A549 (cell line): Measurements from ENCODE around the gene CEBPE. TPM values are rescaled to one million over a fixed set of nuclear protein-coding genes. Genes with fewer than 3 reads are reported as not detected.
A peak's percentile ranks its signal among the peaks of the same experiment; 100 is the strongest.

Experiments used
- ATAC-seq, 2 experiments: fragments of 200-7000 bp in 1 of 2; fragments of >200 bp in 1 of 2; cut with Nextera tagmentation in 1 of 2; cut with Tn5 transposase in 1 of 2; 3 replicates each; pipeline versions ENCODE4 v1.8.0 to v1.9.1; 2018 to 2020; ENCODE audit warnings: mild to moderate bottlenecking in 1 of 2, moderate library complexity in 1 of 2
- CTCF ChIA-PET: fragments of 300-600 bp; sonication (Branson Sonifier 250); formaldehyde crosslinking; extraction: SDS; loops from one replicate; lab custom pipeline; 2021; ENCODE audit warnings: antibody characterized with exemption, inconsistent platforms; lab: Yijun Ruan, JAX
- POLR2A ChIA-PET: fragments of 350-600 bp; formaldehyde crosslinking; extraction: SDS; loops from one replicate; lab custom pipeline; 2021; ENCODE audit warnings: antibody characterized with exemption, inconsistent platforms; lab: Yijun Ruan, JAX
- DNase-seq, 2 experiments: peaks; one replicate each; pipeline versions ENCODE4 v3.0.0 to v3.0.0-alpha.2; 2011 to 2016; ENCODE audit warnings: low read depth in 1 of 2, low spot score in 1 of 2
- FAIRE-seq: peaks from 2 replicates; lab custom pipeline; 2011; peaks lifted over from hg19 to GRCh38; lab: Jason Lieb, UNC
- H3K27ac ChIP-seq, 2 experiments: fragments of >200 bp; sonication (Bioruptor Twin); formaldehyde crosslinking; 3 replicates each; pipeline ENCODE4 v1.5.1; 2016 to 2017
- H3K4me1 ChIP-seq: fragments of >200 bp; sonication (Bioruptor Twin); formaldehyde crosslinking; 3 replicates; pipeline ENCODE4 v1.6.1; 2016
- H3K4me2 ChIP-seq: fragments of >200 bp; sonication (Bioruptor Twin); formaldehyde crosslinking; 3 replicates; pipeline ENCODE4 v1.6.1; 2016
- H3K4me3 ChIP-seq: fragments of >200 bp; sonication (Bioruptor Twin); formaldehyde crosslinking; 3 replicates; pipeline ENCODE4 v1.5.1; 2016
- H3K9me3 ChIP-seq: fragments of >200 bp; sonication (Bioruptor Twin); formaldehyde crosslinking; 3 replicates; pipeline ENCODE4 v1.6.1; 2016
- BHLHE40 ChIP-seq: IDR thresholded peaks from 2 replicates; pipeline ENCODE4 v1.6.1; 2012; ENCODE audit warnings: low read depth, low read length, inconsistent platforms
- CHD4 ChIP-seq: fragments of 200-600 bp; sonication (generic); IDR thresholded peaks from 2 replicates; pipeline ENCODE4 v1.6.1; 2016; ENCODE audit warnings: antibody characterized with exemption, mild to moderate bottlenecking, borderline replicate concordance
- FOSL2 ChIP-seq, 2 experiments: fragments of 450-650 bp in 1 of 2; fragments of >200 bp in 1 of 2; sonication (Bioruptor Twin) in 1 of 2; formaldehyde crosslinking; IDR thresholded peaks; 2 replicates each; pipeline versions ENCODE4 v1.5.0 to v1.6.1; 2016 to 2020; ENCODE audit warnings: mild to moderate bottlenecking in 1 of 2, moderate library complexity in 1 of 2
- HEYL ChIP-seq: fragments of 250-450 bp; sonication (Bioruptor Pico); IDR thresholded peaks from 2 replicates; pipeline ENCODE4 v1.8.0; 2021; ENCODE audit warnings: mild to moderate bottlenecking, moderate library complexity
- KDM5A ChIP-seq: fragments of 200-600 bp; sonication (generic); IDR thresholded peaks from 2 replicates; pipeline ENCODE4 v1.6.1; 2016; ENCODE audit warnings: antibody characterized with exemption, mild to moderate bottlenecking
- MAFK ChIP-seq: fragments of 450-650 bp; IDR thresholded peaks from 2 replicates; pipeline ENCODE4 v1.6.1; 2014; ENCODE audit not compliant: partially characterized antibody
- NFE2L2 ChIP-seq: fragments of 150-350 bp; conservative IDR thresholded peaks from 2 replicates; pipeline ENCODE4 v1.6.1; 2014; ENCODE audit warnings: low read length
- NR3C1 ChIP-seq: fragments of >200 bp; sonication (Bioruptor Twin); formaldehyde crosslinking; IDR thresholded peaks from 3 replicates; pipeline ENCODE4 v1.6.1; 2017
- POLR2A ChIP-seq: IDR thresholded peaks from 2 replicates; pipeline ENCODE4 v1.6.1; 2012; ENCODE audit warnings: mild to moderate bottlenecking, low read length
- RAD21 ChIP-seq, 2 experiments: fragments of >200 bp in 1 of 2; sonication (Bioruptor Twin) in 1 of 2; formaldehyde crosslinking in 1 of 2; IDR thresholded peaks in 1 of 2; conservative IDR thresholded peaks in 1 of 2; 2 replicates in 1 of 2; 3 replicates in 1 of 2; pipeline ENCODE4 v1.6.1; 2012 to 2018; ENCODE audit warnings: inconsistent platforms in 1 of 2
- RCOR1 ChIP-seq: fragments of 150-350 bp; IDR thresholded peaks from 2 replicates; pipeline ENCODE4 v1.6.1; 2014; ENCODE audit warnings: antibody characterized with exemption, low read length, low read depth
- RFX5 ChIP-seq: fragments of 450-650 bp; IDR thresholded peaks from 2 replicates; pipeline ENCODE4 v1.7.1; 2014; ENCODE audit warnings: antibody characterized with exemption, mild to moderate bottlenecking, moderate library complexity
- SREBF2 ChIP-seq: fragments of 450-650 bp; IDR thresholded peaks from 2 replicates; pipeline ENCODE4 v1.6.1; 2014; ENCODE audit warnings: mild to moderate bottlenecking, moderate library complexity
- ZC3H11A ChIP-seq: fragments of 450-650 bp; IDR thresholded peaks from 2 replicates; pipeline ENCODE4 v1.6.1; 2014; ENCODE audit warnings: antibody characterized with exemption, mild to moderate bottlenecking
- ZFP36 ChIP-seq: fragments of 450-650 bp; IDR thresholded peaks from 2 replicates; pipeline ENCODE4 v1.6.1; 2014; ENCODE audit warnings: borderline replicate concordance; ENCODE audit not compliant: partially characterized antibody
- WGBS: methylation state at CpG from one replicate; pipeline ENCODE4 v1.1.6; 2017; ENCODE audit errors: missing lambda C conversion rate; 5-methylcytosine and 5-hydroxymethylcytosine counted together
- polyA plus RNA-seq, 4 experiments: library from polyadenylated mRNA; depleted of rRNA in 3 of 4; stranded (reverse); fragments of >200 nt; fragmentation: RNase III in 1 of 4; extraction: RNeasy Plus Mini Kit Qiagen cat#74134 plus additional on column Dnase treatment in 1 of 4; gene quantifications; 2 replicates in 3 of 4; 3 replicates in 1 of 4; pipeline ENCODE4 v1.2.3, GENCODE V29; 2011 to 2017
- TF ChIP-seq, protein P1 (sequence below): fragments of >200 bp; sonication (Bioruptor Twin); formaldehyde crosslinking; IDR thresholded peaks from 3 replicates; pipeline ENCODE4 v1.5.1; 2016
- TF ChIP-seq, protein P2 (sequence below): IDR thresholded peaks from 2 replicates; pipeline ENCODE4 v1.6.1; 2012
- TF ChIP-seq, protein P3 (sequence below): fragments of 250-450 bp; sonication (Bioruptor Pico); IDR thresholded peaks from 2 replicates; pipeline ENCODE4 v1.5.0; 2020; ENCODE audit warnings: low read depth, mild to moderate bottlenecking, moderate library complexity

The CEBPE gene
- polyA plus RNA-seq, 2 of the 4 experiments (the other 2 are of a cell fraction), result 0.05 TPM; not detected in 1

DNA sequence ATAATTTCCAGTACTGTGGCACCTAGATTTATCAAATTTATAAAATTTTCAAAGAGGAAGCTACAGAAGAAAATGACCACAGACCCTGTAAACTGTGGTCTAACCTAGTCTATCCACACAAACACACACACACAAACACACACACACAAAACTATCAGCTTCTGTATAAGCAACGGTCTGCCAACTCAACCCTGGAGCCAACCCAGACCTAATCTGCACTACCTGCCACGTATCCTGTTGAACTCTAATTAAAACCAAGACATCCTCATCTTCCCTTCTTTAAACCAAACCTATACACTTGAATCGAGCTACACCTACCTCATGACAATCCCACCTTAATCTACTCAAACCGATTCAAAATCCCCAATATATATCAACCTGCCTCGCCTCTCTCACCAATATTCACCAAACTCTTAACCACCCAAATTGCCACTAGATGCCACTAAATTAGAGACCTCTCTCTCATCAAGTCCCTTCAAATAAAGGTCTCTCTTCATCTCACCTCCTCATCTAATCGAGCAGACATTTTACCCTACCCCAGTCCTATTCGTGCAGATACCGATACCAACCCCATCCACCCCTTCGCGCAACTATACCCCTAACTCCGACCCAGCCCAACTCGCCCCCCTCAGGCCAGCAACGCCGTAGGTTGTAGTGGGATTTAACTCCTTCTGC, 24.9 kb downstream of the CEBPE start (continued):
- TF ChIP-seq, protein P1, sequence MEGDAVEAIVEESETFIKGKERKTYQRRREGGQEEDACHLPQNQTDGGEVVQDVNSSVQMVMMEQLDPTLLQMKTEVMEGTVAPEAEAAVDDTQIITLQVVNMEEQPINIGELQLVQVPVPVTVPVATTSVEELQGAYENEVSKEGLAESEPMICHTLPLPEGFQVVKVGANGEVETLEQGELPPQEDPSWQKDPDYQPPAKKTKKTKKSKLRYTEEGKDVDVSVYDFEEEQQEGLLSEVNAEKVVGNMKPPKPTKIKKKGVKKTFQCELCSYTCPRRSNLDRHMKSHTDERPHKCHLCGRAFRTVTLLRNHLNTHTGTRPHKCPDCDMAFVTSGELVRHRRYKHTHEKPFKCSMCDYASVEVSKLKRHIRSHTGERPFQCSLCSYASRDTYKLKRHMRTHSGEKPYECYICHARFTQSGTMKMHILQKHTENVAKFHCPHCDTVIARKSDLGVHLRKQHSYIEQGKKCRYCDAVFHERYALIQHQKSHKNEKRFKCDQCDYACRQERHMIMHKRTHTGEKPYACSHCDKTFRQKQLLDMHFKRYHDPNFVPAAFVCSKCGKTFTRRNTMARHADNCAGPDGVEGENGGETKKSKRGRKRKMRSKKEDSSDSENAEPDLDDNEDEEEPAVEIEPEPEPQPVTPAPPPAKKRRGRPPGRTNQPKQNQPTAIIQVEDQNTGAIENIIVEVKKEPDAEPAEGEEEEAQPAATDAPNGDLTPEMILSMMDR, result peak; percentile 14; the same call in 1 of the 3 replicates
- TF ChIP-seq RFX5, result no peak

DNA sequence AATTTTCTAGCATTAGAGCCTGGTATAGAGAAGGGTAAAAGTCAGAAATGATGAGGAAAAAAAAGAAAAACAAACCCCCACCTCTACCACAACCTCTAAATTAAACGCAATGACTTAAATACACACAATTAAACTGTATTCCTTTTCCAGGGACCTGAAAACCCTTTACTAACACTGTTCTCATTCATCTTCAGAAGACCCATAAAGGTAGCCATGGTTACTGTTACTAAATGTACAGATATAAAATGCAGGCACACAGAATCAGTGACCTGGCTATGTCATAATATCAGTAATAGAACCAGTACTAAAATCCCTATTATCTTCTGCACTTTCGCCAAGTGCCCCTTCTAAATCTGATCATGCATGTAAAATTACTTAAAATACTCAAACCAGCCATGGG, 25.5 kb downstream of the CEBPE start:
- Histone ChIP-seq H3K4me1 (peaks cover 23% of the 10 kb centered on the region), H3K27ac (peak overlapping the region in 1 of 2 experiments; percentile 97; a peak in 3 of 6 replicates), H3K4me3 (peak overlapping the region; percentile 62), H3K4me2 (peak overlapping the region; percentile 98), H3K9me3 (no peaks in the 10 kb centered on the region)
- WGBS, result 91% methylated on average over 2 of the region's 2 CpGs
- no peak for DNase-seq
- no peak for FAIRE-seq
- TF ChIP-seq HEYL (CRISPR knock-in tag) (no peak), RCOR1 (no peak), SREBF2 (no peak), FOSL2 (IDR thresholded peaks at IDR 0.05) (no peak), FOSL2 (CRISPR knock-in tag; IDR thresholded peaks at IDR 0.05) (no peak), ZC3H11A (no peak), NR3C1 (no peak), BHLHE40 (no peak), ZFP36 (no peak)
- TF ChIP-seq, protein P2, sequence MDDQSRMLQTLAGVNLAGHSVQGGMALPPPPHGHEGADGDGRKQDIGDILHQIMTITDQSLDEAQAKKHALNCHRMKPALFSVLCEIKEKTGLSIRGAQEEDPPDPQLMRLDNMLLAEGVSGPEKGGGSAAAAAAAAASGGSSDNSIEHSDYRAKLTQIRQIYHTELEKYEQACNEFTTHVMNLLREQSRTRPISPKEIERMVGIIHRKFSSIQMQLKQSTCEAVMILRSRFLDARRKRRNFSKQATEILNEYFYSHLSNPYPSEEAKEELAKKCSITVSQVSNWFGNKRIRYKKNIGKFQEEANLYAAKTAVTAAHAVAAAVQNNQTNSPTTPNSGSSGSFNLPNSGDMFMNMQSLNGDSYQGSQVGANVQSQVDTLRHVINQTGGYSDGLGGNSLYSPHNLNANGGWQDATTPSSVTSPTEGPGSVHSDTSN, result no peak
- TF ChIP-seq, protein P3, sequence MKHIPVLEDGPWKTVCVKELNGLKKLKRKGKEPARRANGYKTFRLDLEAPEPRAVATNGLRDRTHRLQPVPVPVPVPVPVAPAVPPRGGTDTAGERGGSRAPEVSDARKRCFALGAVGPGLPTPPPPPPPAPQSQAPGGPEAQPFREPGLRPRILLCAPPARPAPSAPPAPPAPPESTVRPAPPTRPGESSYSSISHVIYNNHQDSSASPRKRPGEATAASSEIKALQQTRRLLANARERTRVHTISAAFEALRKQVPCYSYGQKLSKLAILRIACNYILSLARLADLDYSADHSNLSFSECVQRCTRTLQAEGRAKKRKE (CRISPR knock-in tag), result no peak
- ATAC-seq, result no peak
- ChIA-PET POLR2A (interaction anchor here (2.3 kb wide), 1 partner anchor 22 kb away, joined by 7 read pairs; no protein-coding TSS in a partner anchor), CTCF (interaction anchor here (1.2 to 5.2 kb wide), 12 partner anchors 9 to 107 kb away, joined by 3 to 71 read pairs (median 6); no protein-coding TSS in a partner anchor)

DNA sequence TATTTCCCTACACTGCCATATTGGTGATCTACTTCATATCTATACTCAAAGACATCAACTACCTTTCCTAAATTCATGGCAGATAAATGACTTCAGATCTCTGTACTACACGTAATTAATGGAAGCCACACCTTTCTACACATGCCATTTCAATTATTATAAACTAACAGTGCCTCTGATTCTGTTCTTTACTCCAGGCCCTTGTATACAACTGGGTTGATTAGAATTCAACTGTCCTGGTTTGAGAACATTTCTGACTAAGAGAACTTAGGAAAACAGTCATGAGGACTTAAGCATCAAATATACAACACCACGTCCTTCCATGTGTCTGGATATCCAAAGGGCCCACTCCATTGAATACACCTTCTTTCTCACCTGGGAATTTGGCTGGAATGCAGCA, 26.0 kb downstream of the CEBPE start:
- Histone ChIP-seq H3K27ac (no peak overlapping the region), H3K4me2 (peak overlapping the region; percentile 98), H3K4me1 (peaks cover 23% of the 10 kb centered on the region), H3K4me3 (no peak overlapping the region), H3K9me3 (no peaks in the 10 kb centered on the region)
- ATAC-seq, result no peak
- 91% methylated on average over 2 of the region's 2 CpGs for WGBS
- DNase-seq, result no peak
- FAIRE-seq, result no peak
- ChIA-PET CTCF (interaction anchor here (1.4 to 5.9 kb wide), 5 partner anchors 15 to 94 kb away, joined by 3 to 78 read pairs (median 10); partner anchors contain the start of gene CDH24), POLR2A (no interaction called here)
- TF ChIP-seq POLR2A (no peak), KDM5A (no peak), NFE2L2 (no peak), CHD4 (no peak), MAFK (no peak), RAD21 (conservative IDR thresholded peaks at IDR 0.05 in 1 of 2, IDR thresholded peaks at IDR 0.05 in 1 of 2) (no peak)
